Measurements from ENCODE around the gene COL15A1.
"Not testable (repeated sequence)": the region's sequence is repeated elsewhere in the genome, so short reads cannot be mapped to it uniquely, and the experiment has no call there.

DNA sequence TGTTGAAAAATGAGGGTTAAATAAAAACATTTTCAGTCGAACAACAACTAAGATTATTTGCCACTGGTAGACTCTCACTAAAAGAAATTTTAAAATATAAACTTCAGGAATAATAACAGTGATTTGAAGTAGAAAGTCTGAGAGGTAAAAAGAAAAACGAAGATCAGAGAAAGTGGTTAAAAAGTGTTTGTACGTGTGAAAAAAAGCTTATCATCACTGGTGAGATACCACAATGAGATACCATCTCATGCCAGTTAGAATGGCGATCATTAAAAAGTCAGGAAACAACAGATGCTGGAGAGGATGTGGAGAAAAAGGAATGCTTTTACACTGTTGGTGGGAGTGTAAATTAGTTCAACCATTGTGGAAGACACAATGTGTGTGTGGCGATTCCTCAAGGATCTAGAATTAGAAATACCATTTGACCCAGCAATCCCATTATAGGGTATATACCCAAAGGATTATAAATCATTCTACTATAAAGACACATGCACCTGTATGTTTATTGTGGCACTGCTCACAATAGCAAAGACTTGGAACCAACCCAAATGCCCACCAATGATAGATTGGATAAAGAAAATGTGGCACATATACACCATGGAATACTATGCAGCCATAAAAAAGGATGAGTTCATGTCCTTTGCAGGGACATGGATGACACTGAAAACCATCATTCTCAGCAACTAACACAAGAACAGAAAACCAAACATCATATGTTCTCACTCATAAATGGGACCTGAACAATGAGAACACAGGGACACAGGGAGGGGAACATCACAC lies 156.3 kb downstream of the COL15A1 start:
- TF ChIP-seq CTCF (IDR thresholded peaks at IDR 0.05; ENCODE audit: low read depth, low read length, poor library complexity, severe bottlenecking); EZH2phosphoT487 (IDR thresholded peaks at IDR 0.05; ENCODE audit: borderline replicate concordance, low read length): not testable (repeated sequence)
